ENCODE results near the gene PAH. TPM values are rescaled to one million over a fixed set of nuclear protein-coding genes. Genes with fewer than 3 reads are reported as not detected.

The PAH gene
- total and polyA plus RNA-seq, 2 donors (not counting 3 experiments of a cell fraction or from before 2014, with no cell fraction given): not detected

DNA sequence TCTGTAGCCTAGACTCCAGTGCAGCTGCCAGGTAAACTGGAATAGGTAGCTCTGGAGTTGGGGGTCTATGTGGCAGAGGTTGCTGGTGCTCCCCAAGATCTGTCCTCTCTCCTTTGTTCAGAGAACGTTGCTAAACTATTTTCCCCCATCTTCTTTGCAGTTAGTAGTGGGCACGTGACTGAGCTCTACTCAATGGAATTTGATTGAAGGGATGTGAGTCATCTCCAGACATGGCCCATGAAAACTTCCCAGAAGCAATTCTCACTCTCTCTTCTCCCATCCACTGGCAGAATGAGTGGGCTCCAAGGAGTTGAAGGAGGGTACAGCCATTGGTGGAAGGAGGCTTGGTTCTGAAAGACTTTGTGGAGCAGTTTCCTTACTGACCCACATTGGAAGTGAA lies 44.0 kb downstream of the PAH start:
- FAIRE-seq (no peak), DNase-seq (ENCODE audit: low read depth, low spot score) (no peak)
- Histone ChIP-seq H3K4me2 (ENCODE audit: insufficient read depth, low read length) (no peak overlapping the region), H4K20me1 (replicated peaks; ENCODE audit: control insufficient read depth, extremely low read depth, insufficient read depth, low read length) (no peaks in the 10 kb centered on the region), H2AFZ (ENCODE audit: low read depth, low read length) (no peak overlapping the region), H3K4me3 (replicated peaks in 1 of 3; ENCODE audit: insufficient read depth in 1 of 3, low read depth in 1 of 3, low read length in 3 of 3) (no peak overlapping the region), H3K27ac (ENCODE audit: insufficient read depth, low read depth, low read length) (no peak overlapping the region), H3K36me3 (ENCODE audit: control insufficient read depth in 2 of 2, extremely low read depth in 1 of 2, insufficient read depth in 2 of 2, low read length in 2 of 2) (no peaks in the 10 kb centered on the region), H3K9ac (replicated peaks; ENCODE audit: extremely low read depth, insufficient read depth, low read length) (no peak overlapping the region), H3K27me3 (ENCODE audit: control insufficient read depth in 2 of 2, insufficient read depth in 2 of 2, low read length in 2 of 2) (no peaks in the 10 kb centered on the region), H3K79me2 (ENCODE audit: control insufficient read depth, insufficient read depth, low read length) (no peaks in the 10 kb centered on the region), H3K9me1 (replicated peaks; ENCODE audit: control insufficient read depth, extremely low read depth, insufficient read depth, low read length) (no peaks in the 10 kb centered on the region), H3K9me3 (replicated peaks; ENCODE audit: control insufficient read depth, insufficient read depth, low read length) (peaks cover 2% of the 10 kb centered on the region), H3K4me1 (ENCODE audit: control insufficient read depth, extremely low read depth, insufficient read depth, low read length) (no peaks in the 10 kb centered on the region)
- TF ChIP-seq EZH2 (IDR thresholded peaks at IDR 0.05; ENCODE audit: borderline replicate concordance, low read depth, low read length, severe bottlenecking) (no peak), POLR2AphosphoS5 (IDR thresholded peaks at IDR 0.05; ENCODE audit: insufficient read depth, low read depth, low read length) (no peak), JUN (IDR thresholded peaks at IDR 0.05; ENCODE audit: borderline replicate concordance, insufficient read depth, insufficient read length, low read depth) (no peak), FOS (IDR thresholded peaks at IDR 0.05; ENCODE audit: borderline replicate concordance, insufficient read depth, low read length) (no peak), POLR2A (IDR thresholded peaks at IDR 0.05; ENCODE audit: low read depth, low read length) (no peak), MYC (IDR thresholded peaks at IDR 0.05; ENCODE audit: low read depth, low read length) (no peak), GATA2 (IDR thresholded peaks at IDR 0.05; ENCODE audit: insufficient read depth, insufficient read length, low read depth, low read length) (no peak)
- TF ChIP-seq, protein P1, sequence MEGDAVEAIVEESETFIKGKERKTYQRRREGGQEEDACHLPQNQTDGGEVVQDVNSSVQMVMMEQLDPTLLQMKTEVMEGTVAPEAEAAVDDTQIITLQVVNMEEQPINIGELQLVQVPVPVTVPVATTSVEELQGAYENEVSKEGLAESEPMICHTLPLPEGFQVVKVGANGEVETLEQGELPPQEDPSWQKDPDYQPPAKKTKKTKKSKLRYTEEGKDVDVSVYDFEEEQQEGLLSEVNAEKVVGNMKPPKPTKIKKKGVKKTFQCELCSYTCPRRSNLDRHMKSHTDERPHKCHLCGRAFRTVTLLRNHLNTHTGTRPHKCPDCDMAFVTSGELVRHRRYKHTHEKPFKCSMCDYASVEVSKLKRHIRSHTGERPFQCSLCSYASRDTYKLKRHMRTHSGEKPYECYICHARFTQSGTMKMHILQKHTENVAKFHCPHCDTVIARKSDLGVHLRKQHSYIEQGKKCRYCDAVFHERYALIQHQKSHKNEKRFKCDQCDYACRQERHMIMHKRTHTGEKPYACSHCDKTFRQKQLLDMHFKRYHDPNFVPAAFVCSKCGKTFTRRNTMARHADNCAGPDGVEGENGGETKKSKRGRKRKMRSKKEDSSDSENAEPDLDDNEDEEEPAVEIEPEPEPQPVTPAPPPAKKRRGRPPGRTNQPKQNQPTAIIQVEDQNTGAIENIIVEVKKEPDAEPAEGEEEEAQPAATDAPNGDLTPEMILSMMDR (IDR thresholded peaks at IDR 0.05; ENCODE audit: extremely low read depth in 1 of 2, insufficient read depth in 1 of 2, low read depth in 1 of 2, low read length in 2 of 2): no peak
- TF ChIP-seq, protein P2, sequence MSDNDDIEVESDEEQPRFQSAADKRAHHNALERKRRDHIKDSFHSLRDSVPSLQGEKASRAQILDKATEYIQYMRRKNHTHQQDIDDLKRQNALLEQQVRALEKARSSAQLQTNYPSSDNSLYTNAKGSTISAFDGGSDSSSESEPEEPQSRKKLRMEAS (IDR thresholded peaks at IDR 0.05; ENCODE audit: insufficient read depth, insufficient read length): no peak
- no TSS peak for BruUV-seq (replicated peaks)
- intact Hi-C loops (cut with micrococcal nuclease): no loop called here
- ChIA-PET CTCF (no interaction called here), POLR2A (no interaction called here)
- dilution Hi-C loops (cut with MboI; ENCODE audit: extremely low pct_ligation_motif_present, low sequenced_read_pairs): no loop called here

Measured in endothelial cell of umbilical vein (primary cell).